Measurements from ENCODE around the gene CTNNA2.

GRCh38 chr2:80059447-80059846, 546.6 kb downstream of the CTNNA2 start:
- TF ChIP-seq ATF3 (IDR thresholded peaks at IDR 0.05): no peak
- TF ChIP-seq ATF3 (CRISPR knock-in tag; conservative IDR thresholded peaks at IDR 0.05): no peak
- TF ChIP-seq CTCF (IDR thresholded peaks at IDR 0.05 in 2 of 3, conservative IDR thresholded peaks at IDR 0.05 in 1 of 3; ENCODE audit: insufficient read depth in 2 of 3, low read depth in 1 of 3, low read length in 3 of 3): no peak
- no peak for TF ChIP-seq SP1 (CRISPR knock-in tag; IDR thresholded peaks at IDR 0.05)
- TF ChIP-seq EGR1 (conservative IDR thresholded peaks at IDR 0.05): no peak
- no peak for TF ChIP-seq PRMT5 (CRISPR knock-in tag; IDR thresholded peaks at IDR 0.05)

Data from K562 (cell line).